ENCODE measurements around the gene SELENOS. TPM values are rescaled to one million over a fixed set of nuclear protein-coding genes. Genes with fewer than 3 reads are reported as not detected.

The SELENOS gene
- total and polyA plus RNA-seq, 12 donors = 47.7 to 205 (median 81.6) TPM

GRCh38 chr15:101242160-101242998 is 34.9 kb downstream of the SELENOS start:
- peak overlapping the region in 3 of 5 donors; percentile 5 to 59 (median 14) for H3K27ac ChIP-seq
- H3K4me3 ChIP-seq = no peak overlapping the region
- WGBS, 4 donors = 40 to 53% (median 42%) methylated on average over 10 to 12 of the region's 12 CpGs
- intact Hi-C loops (cut with DNase I) = no loop called here
- H3K4me1 ChIP-seq (replicated peaks in 1 of 2) = peaks cover 7 to 92% of the 10 kb centered on the region in 2 donors
- H3K27me3 ChIP-seq = no peaks in the 10 kb centered on the region
- no peaks in the 10 kb centered on the region for H3K36me3 ChIP-seq (replicated peaks in 1 of 2)
- TF ChIP-seq POLR2A (IDR thresholded peaks at IDR 0.05) = no peak
- peak in 1 of 7 donors; percentile 18 for DNase-seq
- no peaks in the 10 kb centered on the region for H3K9me3 ChIP-seq (replicated peaks in 1 of 3)

GRCh38 chr15:101240358-101240757 is 36.9 kb downstream of the SELENOS start:
- WGBS, 4 donors = 18 to 31% (median 27%) methylated on average over 5 of the region's 5 CpGs
- Histone ChIP-seq H3K4me3 (no peak overlapping the region), H3K9me3 (replicated peaks in 1 of 3) (no peaks in the 10 kb centered on the region), H3K4me1 (replicated peaks in 1 of 2) (peaks cover 7 to 75% of the 10 kb centered on the region in 2 donors), H3K36me3 (replicated peaks in 1 of 2) (no peaks in the 10 kb centered on the region), H3K27ac (peak overlapping the region in 2 of 5 donors; percentile 19 to 39), H3K27me3 (no peaks in the 10 kb centered on the region)
- DNase-seq = peak in 3 of 7 donors; percentile 53 to 70 (median 68)
- intact Hi-C loops (cut with DNase I) = no loop called here
- no peak for TF ChIP-seq POLR2A (IDR thresholded peaks at IDR 0.05)
- TF ChIP-seq, protein P1, sequence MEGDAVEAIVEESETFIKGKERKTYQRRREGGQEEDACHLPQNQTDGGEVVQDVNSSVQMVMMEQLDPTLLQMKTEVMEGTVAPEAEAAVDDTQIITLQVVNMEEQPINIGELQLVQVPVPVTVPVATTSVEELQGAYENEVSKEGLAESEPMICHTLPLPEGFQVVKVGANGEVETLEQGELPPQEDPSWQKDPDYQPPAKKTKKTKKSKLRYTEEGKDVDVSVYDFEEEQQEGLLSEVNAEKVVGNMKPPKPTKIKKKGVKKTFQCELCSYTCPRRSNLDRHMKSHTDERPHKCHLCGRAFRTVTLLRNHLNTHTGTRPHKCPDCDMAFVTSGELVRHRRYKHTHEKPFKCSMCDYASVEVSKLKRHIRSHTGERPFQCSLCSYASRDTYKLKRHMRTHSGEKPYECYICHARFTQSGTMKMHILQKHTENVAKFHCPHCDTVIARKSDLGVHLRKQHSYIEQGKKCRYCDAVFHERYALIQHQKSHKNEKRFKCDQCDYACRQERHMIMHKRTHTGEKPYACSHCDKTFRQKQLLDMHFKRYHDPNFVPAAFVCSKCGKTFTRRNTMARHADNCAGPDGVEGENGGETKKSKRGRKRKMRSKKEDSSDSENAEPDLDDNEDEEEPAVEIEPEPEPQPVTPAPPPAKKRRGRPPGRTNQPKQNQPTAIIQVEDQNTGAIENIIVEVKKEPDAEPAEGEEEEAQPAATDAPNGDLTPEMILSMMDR (IDR thresholded peaks at IDR 0.05) = no peak

GRCh38 chr15:101239724-101240136 is 37.6 kb downstream of the SELENOS start:
- TF ChIP-seq, protein P1 (IDR thresholded peaks at IDR 0.05) = no peak
- TF ChIP-seq POLR2A (IDR thresholded peaks at IDR 0.05) = no peak
- no peaks in the 10 kb centered on the region for H3K9me3 ChIP-seq (replicated peaks in 1 of 3)
- WGBS, 4 donors = 58 to 65% (median 61%) methylated on average over 6 of the region's 6 CpGs
- peaks cover 0 to 6% of the 10 kb centered on the region in 2 donors for H3K36me3 ChIP-seq (replicated peaks in 1 of 2)
- no peak for DNase-seq
- peaks cover 7 to 69% of the 10 kb centered on the region in 2 donors for H3K4me1 ChIP-seq (replicated peaks in 1 of 2)
- intact Hi-C loops (cut with DNase I) = no loop called here
- H3K27ac ChIP-seq = peak overlapping the region in 4 of 5 donors; percentile 0 to 45 (median 29)
- H3K4me3 ChIP-seq = no peak overlapping the region
- H3K27me3 ChIP-seq = no peaks in the 10 kb centered on the region

GRCh38 chr15:101237251-101237650 is 40.0 kb downstream of the SELENOS start:
- TF ChIP-seq, protein P1 (IDR thresholded peaks at IDR 0.05) = no peak
- TF ChIP-seq POLR2A (IDR thresholded peaks at IDR 0.05) = no peak
- no peak overlapping the region for H3K27ac ChIP-seq
- peaks cover 15 to 64% of the 10 kb centered on the region in 2 donors for H3K4me1 ChIP-seq (replicated peaks in 1 of 2)
- DNase-seq = peak in 1 of 7 donors; percentile 23
- peaks cover 0 to 20% of the 10 kb centered on the region in 2 donors for H3K36me3 ChIP-seq (replicated peaks in 1 of 2)
- WGBS, 4 donors = 73 to 83% (median 78%) methylated on average over 12 of the region's 12 CpGs
- H3K9me3 ChIP-seq (replicated peaks in 1 of 3) = no peaks in the 10 kb centered on the region
- H3K27me3 ChIP-seq = no peaks in the 10 kb centered on the region
- H3K4me3 ChIP-seq = no peak overlapping the region
- intact Hi-C loops (cut with DNase I) = no loop called here

All from adrenal gland (tissue), 12 donors.